Mesendoderm (in vitro differentiated cells): ENCODE results near the gene PREX1.
A peak's percentile ranks its signal among the peaks of the same experiment; 100 is the strongest.

ENCODE experiments used
- DNase-seq: peaks from one replicate; pipeline ENCODE4 v3.0.0; 2013
- H2AK5ac ChIP-seq: 2 replicates; pipeline ENCODE4 v1.6.1; 2013; ENCODE audit warnings: low read length, inconsistent platforms
- H2BK120ac ChIP-seq: 2 replicates; pipeline ENCODE4 v1.6.1; 2013; ENCODE audit warnings: low read depth, mild to moderate bottlenecking, low read length, moderate library complexity, mixed read lengths
- H2BK15ac ChIP-seq: replicated peaks from 2 replicates; pipeline ENCODE4 v1.6.1; 2013; ENCODE audit warnings: low read depth, mild to moderate bottlenecking, moderate library complexity
- H2BK5ac ChIP-seq: 2 replicates; pipeline ENCODE4 v1.6.1; 2013; ENCODE audit warnings: low read length, inconsistent platforms
- H3K18ac ChIP-seq: 2 replicates; pipeline ENCODE4 v1.6.1; 2013; ENCODE audit warnings: mild to moderate bottlenecking, low read length, mixed read lengths
- H3K23ac ChIP-seq: one replicate; pipeline ENCODE4 v1.6.1; 2013; ENCODE audit warnings: low read length
- H3K27ac ChIP-seq: 2 replicates; pipeline ENCODE4 v1.5.1; 2013; ENCODE audit warnings: low read depth, mild to moderate bottlenecking, inconsistent platforms, low read length, moderate library complexity
- H3K27me3 ChIP-seq: 2 replicates; pipeline ENCODE4 v1.6.1; 2013; ENCODE audit warnings: low read length, control low read depth, mild to moderate bottlenecking, inconsistent platforms; ENCODE audit not compliant: insufficient read depth, poor library complexity
- H3K36me3 ChIP-seq: 2 replicates; pipeline ENCODE4 v1.6.1; 2013; ENCODE audit warnings: low read length, inconsistent platforms; ENCODE audit not compliant: control insufficient read depth, insufficient read depth
- H3K4ac ChIP-seq: one replicate; pipeline ENCODE4 v1.6.1; 2013; ENCODE audit warnings: low read depth, mild to moderate bottlenecking, low read length, moderate library complexity
- H3K4me1 ChIP-seq: 2 replicates; pipeline ENCODE4 v1.6.1; 2013; ENCODE audit warnings: low read depth, low read length, inconsistent platforms; ENCODE audit not compliant: control insufficient read depth
- H3K4me2 ChIP-seq: 2 replicates; pipeline ENCODE4 v1.6.1; 2013; ENCODE audit warnings: low read length
- H3K4me3 ChIP-seq: 2 replicates; pipeline ENCODE4 v1.5.1; 2013; ENCODE audit warnings: mild to moderate bottlenecking, low read length
- H3K56ac ChIP-seq: one replicate; pipeline ENCODE4 v1.6.1; 2013; ENCODE audit warnings: low read length
- H3K79me1 ChIP-seq: 2 replicates; pipeline ENCODE4 v1.6.1; 2013; ENCODE audit warnings: low read length, inconsistent platforms
- H3K79me2 ChIP-seq: 2 replicates; pipeline ENCODE4 v1.6.1; 2013; ENCODE audit warnings: mild to moderate bottlenecking, low read length; ENCODE audit not compliant: control insufficient read depth, insufficient read depth
- H3K9ac ChIP-seq: 2 replicates; pipeline ENCODE4 v1.6.1; 2013; ENCODE audit warnings: low read length, inconsistent platforms
- H4K5ac ChIP-seq: one replicate; pipeline ENCODE4 v1.6.1; 2013; ENCODE audit warnings: low read length
- H4K8ac ChIP-seq: one replicate; pipeline ENCODE4 v1.6.1; 2013; ENCODE audit warnings: low read depth, mild to moderate bottlenecking, control low read depth, low read length, moderate library complexity
- WGBS: extraction: QIAGEN DNeasy Blood & Tissue Kit; methylation state at CpG from one replicate; pipeline ENCODE4 v1.1.7; 2013; ENCODE audit warnings: low lambda C conversion rate, missing lambda C conversion rate; ENCODE audit not compliant: insufficient coverage; ENCODE audit errors: extremely low coverage; 5-methylcytosine and 5-hydroxymethylcytosine counted together

Gene PREX1

GRCh38 chr20:48638546-48638945 lies 189.3 kb downstream of the PREX1 start:
- H3K27ac ChIP-seq = no peak overlapping the region
- H3K4me1 ChIP-seq = no peaks in the 10 kb centered on the region

GRCh38 chr20:48637461-48637860 lies 190.3 kb downstream of the PREX1 start:
- Histone ChIP-seq H3K79me1 (no peaks in the 10 kb centered on the region), H3K36me3 (peaks cover 10% of the 10 kb centered on the region), H3K23ac (no peak overlapping the region), H3K27me3 (no peaks in the 10 kb centered on the region), H3K4me1 (no peaks in the 10 kb centered on the region), H3K4me3 (no peak overlapping the region), H2BK5ac (no peak overlapping the region), H4K8ac (no peak overlapping the region), H3K56ac (no peak overlapping the region), H3K4me2 (no peak overlapping the region), H3K27ac (no peak overlapping the region), H2BK15ac (no peak overlapping the region), H3K9ac (no peak overlapping the region), H3K18ac (no peak overlapping the region), H3K79me2 (no peaks in the 10 kb centered on the region), H2BK120ac (no peak overlapping the region), H4K5ac (no peak overlapping the region), H2AK5ac (no peak overlapping the region), H3K4ac (no peak overlapping the region)
- no CpG with 5 or more reads among the region's 9 CpGs for WGBS
- no peak for DNase-seq

More at GRCh38 chr20:48638546-48638945, 189.3 kb downstream of the PREX1 start:
- Histone ChIP-seq H3K23ac (no peak overlapping the region), H4K8ac (no peak overlapping the region), H3K79me2 (no peaks in the 10 kb centered on the region), H3K4me3 (no peak overlapping the region), H4K5ac (no peak overlapping the region), H3K4ac (no peak overlapping the region), H2BK15ac (no peak overlapping the region), H3K79me1 (no peaks in the 10 kb centered on the region), H3K36me3 (peaks cover 10% of the 10 kb centered on the region), H3K27me3 (no peaks in the 10 kb centered on the region), H2BK120ac (no peak overlapping the region), H3K4me2 (no peak overlapping the region), H3K56ac (no peak overlapping the region), H2BK5ac (no peak overlapping the region), H3K18ac (no peak overlapping the region), H3K9ac (no peak overlapping the region), H2AK5ac (no peak overlapping the region)
- no CpG with 5 or more reads among the region's 11 CpGs for WGBS
- no peak for DNase-seq

- Histone ChIP-seq H2BK120ac (no peak overlapping the region), H3K79me2 (no peaks in the 10 kb centered on the region), H3K27me3 (no peaks in the 10 kb centered on the region), H3K79me1 (no peaks in the 10 kb centered on the region), H2BK5ac (no peak overlapping the region), H3K9ac (no peak overlapping the region), H3K4me1 (no peaks in the 10 kb centered on the region), H3K36me3 (peaks cover 9% of the 10 kb centered on the region), H3K27ac (no peak overlapping the region), H3K4ac (no peak overlapping the region), H3K18ac (no peak overlapping the region), H3K56ac (no peak overlapping the region), H4K5ac (no peak overlapping the region), H2AK5ac (no peak overlapping the region), H3K23ac (no peak overlapping the region), H2BK15ac (no peak overlapping the region), H4K8ac (no peak overlapping the region), H3K4me2 (no peak overlapping the region), H3K4me3 (no peak overlapping the region)
- WGBS = no CpG with 5 or more reads among the region's 26 CpGs
- no peak for DNase-seq
Measured at GRCh38 chr20:48636301-48636700, 191.5 kb downstream of the PREX1 start.

- Histone ChIP-seq H3K79me1 (no peaks in the 10 kb centered on the region), H2AK5ac (no peak overlapping the region), H3K18ac (no peak overlapping the region), H4K5ac (no peak overlapping the region), H3K4ac (no peak overlapping the region), H3K36me3 (peaks cover 8% of the 10 kb centered on the region), H3K9ac (no peak overlapping the region), H3K79me2 (no peaks in the 10 kb centered on the region), H3K27me3 (no peaks in the 10 kb centered on the region), H4K8ac (no peak overlapping the region), H3K4me2 (no peak overlapping the region), H3K4me3 (no peak overlapping the region), H2BK15ac (no peak overlapping the region), H3K56ac (no peak overlapping the region), H3K4me1 (no peaks in the 10 kb centered on the region), H3K27ac (no peak overlapping the region), H2BK120ac (no peak overlapping the region), H2BK5ac (no peak overlapping the region), H3K23ac (no peak overlapping the region)
- DNase-seq = peak; percentile 65
- WGBS = no CpG with 5 or more reads among the region's 5 CpGs
Measured at GRCh38 chr20:48635791-48636267, 192.0 kb downstream of the PREX1 start.

GRCh38 chr20:48635361-48635760 lies 192.4 kb downstream of the PREX1 start:
- H3K4ac ChIP-seq = no peak overlapping the region
- no peak overlapping the region for H4K8ac ChIP-seq

GRCh38 chr20:48634641-48635040 lies 193.2 kb downstream of the PREX1 start:
- H2BK120ac ChIP-seq = no peak overlapping the region
- no peak overlapping the region for H3K27ac ChIP-seq
- no peak overlapping the region for H2AK5ac ChIP-seq
- no CpG with 5 or more reads among the region's 7 CpGs for WGBS
- H2BK5ac ChIP-seq = no peak overlapping the region
- H3K79me2 ChIP-seq = no peaks in the 10 kb centered on the region
- H3K56ac ChIP-seq = no peak overlapping the region
- H3K27me3 ChIP-seq = no peaks in the 10 kb centered on the region
- no peak overlapping the region for H3K4me2 ChIP-seq
- no peaks in the 10 kb centered on the region for H3K4me1 ChIP-seq
- H2BK15ac ChIP-seq = no peak overlapping the region
- H4K8ac ChIP-seq = no peak overlapping the region
- H3K4ac ChIP-seq = no peak overlapping the region
- no peak overlapping the region for H4K5ac ChIP-seq
- DNase-seq = no peak
- H3K79me1 ChIP-seq = no peaks in the 10 kb centered on the region
- no peak overlapping the region for H3K4me3 ChIP-seq
- no peak overlapping the region for H3K23ac ChIP-seq
- no peak overlapping the region for H3K9ac ChIP-seq
- H3K36me3 ChIP-seq = peaks cover 7% of the 10 kb centered on the region
- no peak overlapping the region for H3K18ac ChIP-seq

More at GRCh38 chr20:48635361-48635760, 192.4 kb downstream of the PREX1 start:
- Histone ChIP-seq H3K4me2 (no peak overlapping the region), H3K56ac (no peak overlapping the region), H3K27ac (no peak overlapping the region), H3K79me1 (no peaks in the 10 kb centered on the region), H3K36me3 (peaks cover 7% of the 10 kb centered on the region), H3K27me3 (no peaks in the 10 kb centered on the region), H3K18ac (no peak overlapping the region), H3K4me3 (no peak overlapping the region), H2BK120ac (no peak overlapping the region), H2BK5ac (no peak overlapping the region), H4K5ac (no peak overlapping the region), H3K4me1 (no peaks in the 10 kb centered on the region), H3K9ac (no peak overlapping the region), H2BK15ac (no peak overlapping the region), H3K23ac (no peak overlapping the region), H3K79me2 (no peaks in the 10 kb centered on the region), H2AK5ac (no peak overlapping the region)
- no peak for DNase-seq
- no CpG with 5 or more reads among the region's 5 CpGs for WGBS
